ENCODE results near the gene CPSF6. TPM values are rescaled to one million over a fixed set of nuclear protein-coding genes. Genes with fewer than 3 reads are reported as not detected.
A peak's percentile ranks its signal among the peaks of the same experiment; 100 is the strongest.
"Not testable (repeated sequence)": the region's sequence is repeated elsewhere in the genome, so short reads cannot be mapped to it uniquely, and the experiment has no call there.

The CPSF6 gene
- total RNA-seq = 57.3 TPM
- polyA plus RNA-seq (ENCODE audit: insufficient read depth, low read depth, low replicate concordance) = 21.0 TPM
- long read RNA-seq, donor 1, full-length matches to known transcripts = 9 of 18 reads
- long read RNA-seq, donor 1, partial matches to known transcripts = 9 of 18 reads
- long read RNA-seq, donor 1, other reads (novel, unspliced or antisense) = 0 of 18 reads
- long read RNA-seq, donor 2, full-length matches to known transcripts = 17 of 88 reads
- long read RNA-seq, donor 2, partial matches to known transcripts = 71 of 88 reads
- long read RNA-seq, donor 2, other reads (novel, unspliced or antisense) = 0 of 88 reads
- long read RNA-seq, donor 3, full-length matches to known transcripts = 11 of 23 reads
- long read RNA-seq, donor 3, partial matches to known transcripts = 7 of 23 reads
- long read RNA-seq, donor 3, other reads (novel, unspliced or antisense) = 5 of 23 reads
- long read RNA-seq, donor 4, full-length matches to known transcripts = 15 of 164 reads
- long read RNA-seq, donor 4, partial matches to known transcripts = 141 of 164 reads
- long read RNA-seq, donor 4, other reads (novel, unspliced or antisense) = 8 of 164 reads
- long read RNA-seq, donor 5, full-length matches to known transcripts = 1 of 1 reads
- long read RNA-seq, donor 5, partial matches to known transcripts = 0 of 1 reads
- long read RNA-seq, donor 5, other reads (novel, unspliced or antisense) = 0 of 1 reads
- long read RNA-seq, donor 6, full-length matches to known transcripts = 6 of 6 reads
- long read RNA-seq, donor 6, partial matches to known transcripts = 0 of 6 reads
- long read RNA-seq, donor 6, other reads (novel, unspliced or antisense) = 0 of 6 reads
- long read RNA-seq, donor 7, full-length matches to known transcripts = 23 of 45 reads
- long read RNA-seq, donor 7, partial matches to known transcripts = 16 of 45 reads
- long read RNA-seq, donor 7, other reads (novel, unspliced or antisense) = 6 of 45 reads
- long read RNA-seq, donor 8, full-length matches to known transcripts = 12 of 12 reads
- long read RNA-seq, donor 8, partial matches to known transcripts = 0 of 12 reads
- long read RNA-seq, donor 8, other reads (novel, unspliced or antisense) = 0 of 12 reads
- long read RNA-seq, donor 9, full-length matches to known transcripts = 5 of 5 reads
- long read RNA-seq, donor 9, partial matches to known transcripts = 0 of 5 reads
- long read RNA-seq, donor 9, other reads (novel, unspliced or antisense) = 0 of 5 reads
- long read RNA-seq, donor 10, full-length matches to known transcripts = 9 of 25 reads
- long read RNA-seq, donor 10, partial matches to known transcripts = 16 of 25 reads
- long read RNA-seq, donor 10, other reads (novel, unspliced or antisense) = 0 of 25 reads

DNA sequence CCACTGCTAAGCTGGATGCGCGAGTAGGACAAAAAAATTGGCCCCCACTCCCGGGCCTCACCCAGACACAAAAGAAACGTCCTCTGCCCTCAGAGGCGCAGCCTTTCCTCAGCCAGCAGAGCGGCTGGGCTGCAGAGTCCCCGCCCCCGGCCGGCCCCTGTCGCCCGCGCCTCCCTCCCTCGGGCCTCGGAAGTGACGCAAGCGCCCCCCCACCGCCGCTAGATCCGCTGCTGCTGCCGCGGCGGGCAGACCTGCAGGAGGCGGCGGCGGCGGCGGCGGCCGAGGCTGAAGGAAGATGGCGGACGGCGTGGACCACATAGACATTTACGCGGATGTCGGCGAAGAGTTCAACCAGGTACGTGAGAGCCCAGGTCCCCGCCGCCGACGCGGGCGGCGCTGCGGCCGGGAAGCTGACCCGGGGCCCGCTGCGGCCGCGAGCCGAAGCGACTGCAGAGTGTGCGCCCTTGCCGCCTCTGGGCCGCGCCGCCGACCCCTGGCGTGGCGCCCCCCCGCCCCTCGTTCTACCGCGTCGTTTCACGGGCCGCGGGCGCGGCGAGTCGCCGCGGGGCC is at the start of gene CPSF6:
Gene CPSF6 (plus strand): TSS at position 218 of the 570 bp plus-strand sequence. CDS start 78 bp downstream, at position 296.
- DNase-seq (peak; percentile 97 to 99 (median 98)), FAIRE-seq (no peak)
- H3K9me3 ChIP-seq (ENCODE audit: control insufficient read depth in 2 of 3, insufficient read depth in 1 of 3, low read length in 3 of 3) = no peaks in the 10 kb centered on the region
- H3K4me3 ChIP-seq (ENCODE audit: low read length in 3 of 3) = peak within 1 kb of the TSS; percentile 85 to 91 (median 88)
- no peaks in the 10 kb centered on the region for H3K27me3 ChIP-seq (ENCODE audit: control insufficient read depth, insufficient read depth, low read length)
- no peak for TF ChIP-seq CTCF (IDR thresholded peaks at IDR 0.05; ENCODE audit: borderline replicate concordance, extremely low read depth, insufficient read depth)
- H3K9ac ChIP-seq (ENCODE audit: low read length in 3 of 3) = peak within 1 kb of the TSS; percentile 77 to 95 (median 81)
- H3K36me3 ChIP-seq (ENCODE audit: control insufficient read depth in 2 of 3, insufficient read depth in 3 of 3, low read length in 3 of 3) = no peaks in the 10 kb centered on the region
- peaks cover 0 to 12% (median 0%) of the 10 kb centered on the region in 3 donors for H3K4me1 ChIP-seq (ENCODE audit: control insufficient read depth in 2 of 3, insufficient read depth in 2 of 3, low read depth in 1 of 3, low read length in 3 of 3)
- peak within 1 kb of the TSS; percentile 92 to 97 for H3K27ac ChIP-seq (ENCODE audit: low read depth in 2 of 2, low read length in 2 of 2)
- intact Hi-C loops (cut with DNase I) = no loop called here

GRCh38 chr12:69196302-69197288 is 42.8 kb upstream of the CPSF6 start:
- no peak overlapping the region for H3K4me3 ChIP-seq (ENCODE audit: low read length in 3 of 3)
- peaks cover 0 to 26% (median 8%) of the 10 kb centered on the region in 3 donors for H3K9me3 ChIP-seq (ENCODE audit: control insufficient read depth in 2 of 3, insufficient read depth in 1 of 3, low read length in 3 of 3)
- no peak for FAIRE-seq
- no peak overlapping the region for H3K27ac ChIP-seq (ENCODE audit: low read depth in 2 of 2, low read length in 2 of 2)
- no peak for DNase-seq
- intact Hi-C loops (cut with DNase I) = no loop called here
- peak; percentile 16 for TF ChIP-seq CTCF (IDR thresholded peaks at IDR 0.05; ENCODE audit: borderline replicate concordance, extremely low read depth, insufficient read depth)
- no peaks in the 10 kb centered on the region for H3K27me3 ChIP-seq (ENCODE audit: control insufficient read depth, insufficient read depth, low read length)
- no peak overlapping the region for H3K9ac ChIP-seq (ENCODE audit: low read length in 3 of 3)
- H3K4me1 ChIP-seq (ENCODE audit: control insufficient read depth in 2 of 3, insufficient read depth in 2 of 3, low read depth in 1 of 3, low read length in 3 of 3) = no peaks in the 10 kb centered on the region
- no peaks in the 10 kb centered on the region for H3K36me3 ChIP-seq (ENCODE audit: control insufficient read depth in 2 of 3, insufficient read depth in 3 of 3, low read length in 3 of 3)

- H3K27ac ChIP-seq (ENCODE audit: low read depth in 2 of 2, low read length in 2 of 2); intact Hi-C loops (cut with DNase I); H3K36me3 ChIP-seq (ENCODE audit: control insufficient read depth in 2 of 3, insufficient read depth in 3 of 3, low read length in 3 of 3); H3K4me1 ChIP-seq (ENCODE audit: control insufficient read depth in 2 of 3, insufficient read depth in 2 of 3, low read depth in 1 of 3, low read length in 3 of 3); H3K27me3 ChIP-seq (ENCODE audit: control insufficient read depth, insufficient read depth, low read length); H3K4me3 ChIP-seq (ENCODE audit: low read length in 3 of 3); FAIRE-seq; H3K9ac ChIP-seq (ENCODE audit: low read length in 3 of 3); DNase-seq: not testable (repeated sequence)
- peaks cover 0 to 30% (median 8%) of the 10 kb centered on the region in 3 donors for H3K9me3 ChIP-seq (ENCODE audit: control insufficient read depth in 2 of 3, insufficient read depth in 1 of 3, low read length in 3 of 3)
These were observed 39.4 kb upstream of the CPSF6 start for GRCh38 chr12:69199976-69200375.
